K562 (cell line): ENCODE measurements around the gene EXOC6. TPM values are rescaled to one million over a fixed set of nuclear protein-coding genes. Genes with fewer than 3 reads are reported as not detected.

Experiments
- ATAC-seq: fragments of 200-7000 bp; cut with Tn5 transposase; 3 replicates; pipeline ENCODE4 v1.9.1; 2020; ENCODE audit warnings: moderate library complexity
- BruUV-seq: library from RNA; stranded (reverse); fragments of 400-500 nt; replicated peaks from 2 replicates; lab custom pipeline; 2021; lab: Mats Ljungman, UMichigan
- CTCF ChIA-PET: fragments of 300-600 bp; formaldehyde crosslinking; extraction: SDS; loops from one replicate; lab custom pipeline; 2021; ENCODE audit warnings: low intra/inter-chr PET ratio; lab: Yijun Ruan, JAX
- POLR2A ChIA-PET: fragments of 300-600, 350-650 bp; sonication (Branson Sonifier 250); formaldehyde crosslinking; extraction: SDS; loops from one replicate; lab custom pipeline; 2021; ENCODE audit warnings: antibody characterized with exemption, inconsistent platforms; lab: Yijun Ruan, JAX
- DNase-seq, 4 experiments: peaks; one replicate each; pipeline versions ENCODE4 v3.0.0 to v3.0.0-alpha.2; 2011 to 2018; ENCODE audit warnings: low spot score in 3 of 4, mixed read lengths in 3 of 4; ENCODE audit errors: extremely low read depth in 1 of 4
- FAIRE-seq: peaks from 2 replicates; lab custom pipeline; 2011; peaks lifted over from hg19 to GRCh38; lab: Jason Lieb, UNC
- H2AFZ ChIP-seq: 2 replicates; pipeline ENCODE4 v1.6.0; 2011; ENCODE audit warnings: low read depth, low read length, control low read depth, inconsistent platforms
- H3K27ac ChIP-seq: fragments of 200-600 bp; 3 replicates; pipeline ENCODE4 v1.8.0; 2011; ENCODE audit warnings: low read depth, mild to moderate bottlenecking, control low read depth, inconsistent platforms, low read length, moderate library complexity, mixed read lengths; ENCODE audit errors: extremely low read depth
- H3K27me3 ChIP-seq, 2 experiments: fragments of 300-600 bp in 1 of 2; 2 replicates in 1 of 2; 3 replicates in 1 of 2; pipeline versions ENCODE4 v1.6.0 to v1.8.0; 2011; ENCODE audit warnings: inconsistent platforms in 2 of 2, low read length in 2 of 2, mild to moderate bottlenecking in 1 of 2, mixed read lengths in 1 of 2, moderate library complexity in 1 of 2; ENCODE audit not compliant: control insufficient read depth in 2 of 2, insufficient read depth in 2 of 2
- H3K36me3 ChIP-seq: fragments of 300-600 bp; 3 replicates; pipeline ENCODE4 v1.8.0; 2011; ENCODE audit warnings: mild to moderate bottlenecking, low read length, inconsistent platforms; ENCODE audit not compliant: control insufficient read depth, insufficient read depth
- H3K4me1 ChIP-seq, 2 experiments: fragments of 200-600 bp in 1 of 2; replicated peaks in 1 of 2; 2 replicates in 1 of 2; 3 replicates in 1 of 2; pipeline versions ENCODE4 v1.5.1 to v1.8.0; 2011; ENCODE audit warnings: inconsistent platforms in 2 of 2, low read length in 2 of 2, mild to moderate bottlenecking in 1 of 2, mixed read lengths in 1 of 2, moderate library complexity in 1 of 2; ENCODE audit not compliant: control insufficient read depth in 2 of 2, insufficient read depth in 2 of 2
- H3K4me2 ChIP-seq: 2 replicates; pipeline ENCODE4 v1.6.1; 2011; ENCODE audit warnings: low read length, control low read depth, inconsistent platforms, mixed read lengths; ENCODE audit not compliant: insufficient read depth
- H3K4me3 ChIP-seq: fragments of 200-600 bp; sonication (generic), shearing (Covaris generic); 2 replicates; pipeline ENCODE4 v1.5.1; 2016; ENCODE audit warnings: control low read depth, inconsistent platforms
- H3K79me2 ChIP-seq: fragments of 200-600 bp; 3 replicates; pipeline ENCODE4 v1.8.0; 2011; ENCODE audit warnings: low read length, inconsistent platforms; ENCODE audit not compliant: control insufficient read depth, insufficient read depth
- H3K9ac ChIP-seq, 2 experiments: 2 replicates each; pipeline versions ENCODE4 v1.6.0 to v1.6.1; 2011; ENCODE audit warnings: low read depth in 2 of 2, low read length in 2 of 2, control low read depth in 1 of 2, inconsistent platforms in 1 of 2, mild to moderate bottlenecking in 1 of 2, mixed read lengths in 1 of 2; ENCODE audit not compliant: insufficient read depth in 1 of 2
- H3K9me1 ChIP-seq: one replicate; pipeline ENCODE4 v1.6.0; 2011; ENCODE audit warnings: inconsistent platforms, mild to moderate bottlenecking, low read length, moderate library complexity; ENCODE audit not compliant: control insufficient read depth, insufficient read depth
- H3K9me3 ChIP-seq: replicated peaks from 2 replicates; pipeline ENCODE4 v1.5.1; 2011; ENCODE audit warnings: low read depth, low read length, inconsistent platforms; ENCODE audit not compliant: control insufficient read depth, insufficient read depth
- H4K20me1 ChIP-seq: replicated peaks from 2 replicates; pipeline ENCODE4 v1.6.1; 2011; ENCODE audit warnings: low read length, inconsistent platforms, mixed read lengths; ENCODE audit not compliant: control insufficient read depth, insufficient read depth
- EP300 ChIP-seq: IDR thresholded peaks from 2 replicates; pipeline ENCODE4 v1.6.1; 2012; ENCODE audit warnings: low read length, improper control_type of control experiment
- in situ Hi-C: fragments of 300-500 bp; cut with MboI; formaldehyde crosslinking; loops from 4 replicates; pipeline ENCODE4 v1.15.0; 2018; ENCODE audit warnings: inconsistent platforms, mixed read lengths
- intact Hi-C: fragments of 100-400 bp; cut with micrococcal nuclease; formaldehyde crosslinking; loops from 2 replicates; pipeline ENCODE4 v1.14.2; 2022
- polyA plus RNA-seq, 8 experiments: library from polyadenylated mRNA; depleted of rRNA in 4 of 8; stranded (reverse) in 5 of 8; unstranded in 3 of 8; fragments of >200 nt; fragmentation: Nextera tagmentation in 2 of 8; fragmentation: Illumina TruSeq in 1 of 8; extraction: Ambion mirVana in 2 of 8; extraction: Trizol in 1 of 8; gene quantifications; 2 replicates each; pipeline versions ENCODE4 v1.2.1 to v1.2.3, GENCODE V29; 2011 to 2014; ENCODE audit warnings: inconsistent platforms in 1 of 8, missing spikeins in 1 of 8
- total RNA-seq, 7 experiments: library from RNA; depleted of rRNA in 6 of 7; stranded (reverse); fragments of >200 nt in 6 of 7; fragmentation: Illumina TruSeq in 2 of 7; extraction: Trizol in 2 of 7; gene quantifications; 2 replicates each; pipeline versions ENCODE4 v1.2.1 to v1.2.3, GENCODE V29; 2011 to 2021; ENCODE audit warnings: low replicate concordance in 1 of 7
- TF ChIP-seq, protein P1 (sequence below): sonication (generic); formaldehyde crosslinking; IDR thresholded peaks from 2 replicates; pipeline ENCODE4 v1.8.1; 2022; ENCODE audit warnings: missing genetic modification reagents
- TF ChIP-seq, protein P2 (sequence below), 2 experiments: fragments of 450-650 bp in 1 of 2; sonication (generic) in 1 of 2; formaldehyde crosslinking in 1 of 2; IDR thresholded peaks in 1 of 2; conservative IDR thresholded peaks in 1 of 2; 2 replicates each; pipeline versions ENCODE4 v1.6.1 to v1.8.1; 2016 to 2023; ENCODE audit warnings: mild to moderate bottlenecking in 2 of 2, moderate library complexity in 2 of 2, inconsistent platforms in 1 of 2, missing genetic modification reagents in 1 of 2

The EXOC6 gene
- total and polyA plus RNA-seq, 9 of the 15 experiments (the other 6 are each of a cell fraction or from before 2014, with no cell fraction given) = 13.9 to 42.8 (median 24.9) TPM

DNA sequence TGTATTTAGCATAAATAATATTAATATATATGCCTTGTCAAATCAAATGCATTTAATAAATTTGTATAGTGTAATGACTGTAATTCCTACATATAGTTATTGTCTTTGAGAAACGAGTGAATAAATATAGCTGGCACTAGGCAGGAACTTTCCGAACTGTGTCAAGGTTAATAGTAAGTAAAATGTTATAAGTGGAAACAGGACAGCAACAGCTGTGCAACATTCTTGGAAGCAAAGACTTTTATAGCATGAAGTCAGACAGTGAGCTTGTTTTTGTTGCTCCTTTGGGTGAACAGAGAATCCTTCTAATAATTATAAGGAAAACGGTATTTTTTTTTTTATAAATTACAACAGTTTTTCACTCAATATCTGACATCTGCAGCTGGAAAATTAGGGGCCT is 14.0 kb upstream of the EXOC6 start (continued):
- TF ChIP-seq, protein P1, sequence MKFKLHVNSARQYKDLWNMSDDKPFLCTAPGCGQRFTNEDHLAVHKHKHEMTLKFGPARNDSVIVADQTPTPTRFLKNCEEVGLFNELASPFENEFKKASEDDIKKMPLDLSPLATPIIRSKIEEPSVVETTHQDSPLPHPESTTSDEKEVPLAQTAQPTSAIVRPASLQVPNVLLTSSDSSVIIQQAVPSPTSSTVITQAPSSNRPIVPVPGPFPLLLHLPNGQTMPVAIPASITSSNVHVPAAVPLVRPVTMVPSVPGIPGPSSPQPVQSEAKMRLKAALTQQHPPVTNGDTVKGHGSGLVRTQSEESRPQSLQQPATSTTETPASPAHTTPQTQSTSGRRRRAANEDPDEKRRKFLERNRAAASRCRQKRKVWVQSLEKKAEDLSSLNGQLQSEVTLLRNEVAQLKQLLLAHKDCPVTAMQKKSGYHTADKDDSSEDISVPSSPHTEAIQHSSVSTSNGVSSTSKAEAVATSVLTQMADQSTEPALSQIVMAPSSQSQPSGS = no peak

DNA sequence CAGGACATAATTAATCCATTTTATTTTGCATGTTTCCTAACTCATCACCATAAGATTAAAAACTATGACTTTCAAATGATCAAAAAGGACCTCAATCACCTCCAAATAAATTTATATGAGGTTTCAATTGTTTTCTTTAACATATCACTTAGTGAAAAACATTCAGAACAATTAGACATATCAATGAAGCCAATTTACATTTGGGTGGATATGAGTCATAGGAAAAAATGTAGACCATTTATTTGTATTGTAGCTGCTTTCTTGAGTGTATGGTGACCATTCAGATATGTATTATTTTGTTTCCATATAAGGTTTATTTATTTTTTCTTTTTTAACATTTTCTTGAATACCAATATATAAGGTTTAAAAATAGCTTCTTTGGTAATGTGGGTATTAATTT is 13.3 kb upstream of the EXOC6 start:
- ATAC-seq (no peak), DNase-seq (no peak)
- H3K4me1 ChIP-seq = peaks cover 16 to 17% of the 10 kb centered on the region in 2 experiments; a peak in 4 of 5 replicates
- H3K4me2 ChIP-seq = no peak overlapping the region
- in situ Hi-C loops = loop anchor here (5.0 kb wide), 1 partner anchor 143 kb away; no protein-coding TSS in a partner anchor
- no TSS peak for BruUV-seq
- no peaks in the 10 kb centered on the region for H3K27me3 ChIP-seq
- peaks cover 29% of the 10 kb centered on the region for H3K36me3 ChIP-seq
- 0 out of 4 replicates have a peak overlapping the region, but pooled peaks of 1 of the 2 experiments have one; percentile 86 for H3K9ac ChIP-seq
- CTCF ChIA-PET = no interaction called here
- H3K9me3 ChIP-seq = no peaks in the 10 kb centered on the region; the same call in 1 of the 2 replicates
- no peak for TF ChIP-seq EP300
- TF ChIP-seq, protein P2, sequence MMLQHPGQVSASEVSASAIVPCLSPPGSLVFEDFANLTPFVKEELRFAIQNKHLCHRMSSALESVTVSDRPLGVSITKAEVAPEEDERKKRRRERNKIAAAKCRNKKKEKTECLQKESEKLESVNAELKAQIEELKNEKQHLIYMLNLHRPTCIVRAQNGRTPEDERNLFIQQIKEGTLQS (IDR thresholded peaks at IDR 0.05) = peak; percentile 44; the same call in 1 of the 2 replicates
- TF ChIP-seq, protein P2 (CRISPR knock-in tag; conservative IDR thresholded peaks at IDR 0.05) = no peak
- TF ChIP-seq, all 486 proteins: peak for 1
- Histone ChIP-seq H3K79me2 (peaks cover 76% of the 10 kb centered on the region), H2AFZ (no peak overlapping the region), H3K27ac (no peak overlapping the region), H3K4me3 (no peak overlapping the region), H3K9me1 (no peaks in the 10 kb centered on the region), H4K20me1 (no peaks in the 10 kb centered on the region)
- FAIRE-seq = no peak
- POLR2A ChIA-PET = interaction anchor here (0.7 to 2.1 kb wide), 6 partner anchors 11 to 143 kb away, joined by 3 to 8 read pairs (median 6); partner anchors contain the start of gene EXOC6
- intact Hi-C loops = loop anchor here (5.0 kb wide), 1 partner anchor 243 kb away; the partner anchor contains the start of gene KIF11
